GM19467 (cell line): ENCODE data around the gene CFAP69.
A peak's percentile ranks its signal among the peaks of the same experiment; 100 is the strongest.
"Not testable (repeated sequence)": the region's sequence is repeated elsewhere in the genome, so short reads cannot be mapped to it uniquely, and the experiment has no call there.

ENCODE experiments used
- ATAC-seq: cut with Tn5 transposase; IDR thresholded peaks from one replicate; pipeline ENCODE4 v1.9.1; 2021; ENCODE audit warnings: mild to moderate bottlenecking, moderate library complexity; ENCODE audit not compliant: unreplicated experiment

Gene CFAP69

DNA sequence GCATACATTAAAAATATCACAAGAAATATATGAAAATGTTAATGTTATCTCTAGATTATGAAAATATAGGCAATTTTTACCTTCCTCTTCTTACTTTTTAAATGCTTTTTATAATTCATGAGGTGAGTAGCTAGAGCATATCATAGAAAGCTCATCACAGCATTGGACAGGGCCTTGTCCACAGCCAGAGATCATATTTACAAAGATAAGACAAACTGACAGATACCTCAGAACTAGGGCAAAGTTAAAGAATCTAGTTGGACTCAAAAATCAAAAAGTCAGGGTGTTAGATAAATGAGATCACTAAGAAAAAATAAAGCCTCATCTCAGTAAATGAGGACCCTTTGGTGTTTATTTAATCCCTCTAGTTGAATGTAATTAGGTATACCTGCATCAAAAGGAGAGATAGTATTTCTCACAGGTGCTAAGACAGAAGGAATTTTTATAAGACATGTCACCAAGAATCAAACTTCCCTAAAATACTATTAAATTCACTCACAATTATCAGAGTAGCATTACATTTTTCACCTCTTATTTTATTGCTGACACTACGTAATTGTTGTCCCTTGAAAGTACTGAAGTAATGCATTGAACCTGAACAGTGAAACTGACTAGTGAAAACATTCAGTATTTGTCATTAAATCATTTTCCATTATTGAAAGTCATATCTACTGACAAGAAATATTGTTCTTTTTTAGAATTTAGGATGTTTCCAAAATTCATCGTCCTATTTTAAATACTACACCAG lies 25.6 kb downstream of the CFAP69 start:
- no peak for ATAC-seq

DNA sequence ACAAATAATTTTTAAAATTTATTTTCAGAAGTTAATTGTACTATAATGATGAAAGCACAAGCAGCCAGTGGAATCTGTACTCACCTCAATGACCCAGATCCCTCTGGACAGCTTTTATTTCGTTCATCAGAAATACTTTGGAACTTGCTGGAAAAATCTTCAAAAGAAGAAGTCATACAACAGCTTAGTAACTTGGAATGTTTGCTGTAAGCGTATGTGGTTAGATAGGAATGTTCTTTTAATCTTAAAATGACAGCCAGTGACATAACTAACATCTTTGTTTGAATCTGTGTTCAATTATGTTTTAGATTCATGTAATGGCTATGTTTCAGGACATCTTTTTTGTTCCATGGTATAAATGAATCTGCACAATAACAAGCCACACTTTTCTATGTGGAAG lies 26.8 kb downstream of the CFAP69 start:
- no peak for ATAC-seq

DNA sequence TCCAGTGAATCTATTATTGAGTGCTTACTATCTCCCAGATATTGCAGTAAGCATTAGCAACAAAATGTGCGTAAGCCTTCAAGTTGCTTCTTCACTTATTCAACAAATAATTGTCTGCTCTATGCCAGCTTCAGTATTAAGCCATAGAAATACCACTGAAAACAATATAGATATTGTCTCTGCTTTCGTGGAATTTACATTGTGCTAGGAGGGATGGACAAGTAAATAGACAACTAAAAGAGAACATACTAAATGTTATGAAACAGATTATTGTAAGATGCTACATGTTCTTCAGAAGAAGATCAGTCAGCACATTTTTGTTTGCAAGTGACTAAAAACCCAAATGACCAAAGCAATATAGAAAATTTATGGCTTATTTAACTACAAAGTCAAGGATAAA lies 27.3 kb downstream of the CFAP69 start:
- no peak for ATAC-seq

DNA sequence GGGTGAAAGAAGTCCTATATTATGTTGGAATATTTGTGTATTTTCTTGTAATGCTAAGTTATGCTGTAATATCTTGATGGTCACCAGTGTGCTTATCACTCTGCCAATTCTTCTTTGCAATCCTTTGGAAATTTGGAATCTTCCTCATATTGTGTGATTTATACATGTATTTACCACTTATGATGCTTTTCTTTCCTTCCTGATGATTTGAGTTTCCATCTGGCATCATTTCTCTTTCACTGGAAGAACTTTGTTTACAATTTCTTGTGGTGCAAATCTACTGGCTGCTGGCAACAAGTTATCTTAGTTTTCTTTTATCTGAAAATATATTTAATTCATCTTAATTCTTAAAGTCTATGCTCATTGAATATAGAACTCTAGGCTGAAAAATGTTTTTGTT lies 29.2 kb downstream of the CFAP69 start:
- ATAC-seq, result no peak

DNA sequence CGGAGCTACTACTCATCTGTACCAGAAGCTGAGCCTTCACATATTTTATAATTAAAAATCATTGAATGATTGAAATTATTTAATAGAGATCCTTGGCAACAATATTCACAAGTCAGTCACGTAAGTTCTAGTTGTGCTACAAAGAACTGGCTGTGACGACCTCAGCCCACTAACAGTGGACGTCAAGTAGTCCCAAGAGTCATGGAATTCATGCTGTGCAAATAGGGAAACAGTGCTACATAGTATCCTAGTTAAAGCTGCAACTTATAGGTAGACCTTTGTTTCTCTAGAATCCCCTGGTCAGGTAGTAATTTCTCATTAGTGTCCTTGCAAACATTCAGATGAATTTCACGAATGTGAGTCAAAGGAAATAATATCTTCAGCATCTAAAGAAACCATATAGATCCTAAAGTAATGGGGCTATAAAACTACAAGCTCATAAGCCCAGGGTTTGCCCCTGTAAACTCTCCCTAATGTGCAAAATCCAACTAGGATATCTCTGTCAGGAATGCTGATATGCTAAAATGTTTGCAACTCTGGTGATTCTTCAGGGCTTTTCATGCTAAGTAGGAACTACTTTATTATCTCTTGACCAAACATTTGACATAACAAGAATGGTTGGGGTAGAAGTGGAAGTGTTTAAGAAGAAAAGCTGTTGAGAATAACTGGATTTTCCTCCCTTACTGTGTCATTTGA lies 31.2 kb downstream of the CFAP69 start:
- ATAC-seq, result no peak

DNA sequence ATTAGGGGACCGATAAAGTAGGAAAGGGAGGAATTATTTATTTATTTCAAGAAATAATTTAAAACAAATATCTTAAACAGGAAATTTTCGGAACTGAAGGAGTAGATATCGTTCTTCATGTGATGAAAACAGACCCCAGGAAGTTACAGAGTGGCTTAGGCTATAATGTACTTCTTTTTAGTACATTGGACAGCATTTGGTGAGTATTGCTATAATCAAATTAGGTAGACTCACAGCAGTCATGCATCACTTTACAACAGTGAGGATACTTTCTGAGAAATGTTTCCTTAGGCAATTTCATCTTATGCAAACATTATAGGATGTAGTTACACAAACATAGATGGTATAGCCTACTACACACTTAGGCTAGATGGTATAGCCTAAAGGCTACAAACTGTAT lies 43.2 kb downstream of the CFAP69 start:
- ATAC-seq, result no peak

DNA sequence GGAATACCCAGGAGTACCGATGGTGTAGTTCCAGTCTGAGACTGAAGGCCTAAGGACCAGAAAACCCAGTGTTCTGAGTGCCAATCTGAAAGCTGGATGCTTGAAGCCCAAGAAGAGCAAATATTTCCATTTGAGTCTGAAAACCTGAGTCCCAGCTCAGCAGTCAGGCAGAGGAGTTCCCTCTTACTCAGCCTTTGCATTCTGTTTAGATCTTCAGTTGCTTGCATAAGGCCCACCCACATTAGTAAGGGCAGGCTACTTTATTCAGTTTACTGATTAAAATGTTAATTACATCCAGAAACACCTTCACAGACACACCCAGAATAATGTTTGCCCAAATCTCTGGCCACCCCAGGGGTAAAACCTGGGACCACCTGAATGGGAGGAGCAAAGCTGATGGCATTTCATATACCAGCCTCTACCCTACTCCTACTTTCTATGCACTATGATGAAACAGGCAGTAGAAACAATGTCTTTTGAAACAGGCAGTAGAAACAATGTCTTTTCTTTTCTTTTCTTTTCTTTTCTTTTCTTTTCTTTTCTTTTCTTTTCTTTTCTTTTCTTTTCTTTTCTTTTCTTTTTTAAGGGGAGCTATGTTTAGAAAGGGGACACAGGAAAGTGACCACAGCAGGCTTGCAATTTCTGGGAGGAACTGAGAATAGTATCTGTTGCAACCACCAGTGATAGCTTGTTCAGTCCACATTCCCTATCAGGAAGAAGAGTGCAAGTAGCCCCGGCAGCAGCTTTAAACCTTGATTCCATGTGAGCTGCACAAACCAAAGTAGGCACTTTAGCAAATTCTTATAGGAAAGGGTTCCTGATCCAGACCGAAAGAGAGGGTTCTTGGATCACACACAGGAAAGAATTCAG lies 45.5 kb downstream of the CFAP69 start:
- ATAC-seq, result no peak

DNA sequence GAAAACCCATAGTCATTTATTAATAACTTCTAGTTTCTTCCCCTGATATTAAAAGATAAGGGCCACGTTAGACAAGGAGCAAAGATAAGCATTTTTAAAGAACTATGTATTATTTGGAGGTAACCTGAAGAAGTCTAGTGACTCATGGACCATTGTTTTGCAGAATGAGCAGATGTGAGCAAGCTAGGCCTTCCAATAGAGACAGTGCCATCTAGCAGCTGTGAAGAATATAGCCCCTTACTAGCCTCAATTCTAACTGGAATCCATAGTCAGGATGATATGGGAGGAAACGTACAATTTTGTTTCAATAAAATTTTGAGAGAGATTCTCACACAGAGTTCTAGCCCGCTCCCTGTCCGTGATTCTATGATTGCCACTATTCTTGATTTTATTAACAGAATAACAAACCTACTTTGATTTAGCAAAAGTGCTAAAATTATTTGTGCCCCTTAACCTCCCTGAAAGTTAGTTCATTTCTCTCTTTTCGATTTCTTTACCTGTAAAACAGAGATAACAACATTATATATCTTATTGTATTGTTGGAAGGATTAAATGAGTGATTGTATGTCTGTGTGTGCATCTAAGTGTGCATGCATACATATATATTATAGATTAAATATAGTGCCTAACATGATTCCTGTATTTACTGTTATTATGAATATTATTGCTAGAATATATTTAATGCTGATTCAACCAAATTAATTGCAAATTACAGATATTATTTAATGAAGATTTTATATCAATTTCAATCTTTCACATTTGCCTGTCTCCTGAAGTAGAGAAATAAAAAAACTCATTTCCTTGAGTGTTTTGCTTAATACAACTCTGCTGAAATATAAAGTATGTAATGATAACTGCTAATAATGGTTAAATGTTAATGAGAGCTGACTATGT lies 53.4 kb downstream of the CFAP69 start:
- ATAC-seq, result peak; percentile 66

DNA sequence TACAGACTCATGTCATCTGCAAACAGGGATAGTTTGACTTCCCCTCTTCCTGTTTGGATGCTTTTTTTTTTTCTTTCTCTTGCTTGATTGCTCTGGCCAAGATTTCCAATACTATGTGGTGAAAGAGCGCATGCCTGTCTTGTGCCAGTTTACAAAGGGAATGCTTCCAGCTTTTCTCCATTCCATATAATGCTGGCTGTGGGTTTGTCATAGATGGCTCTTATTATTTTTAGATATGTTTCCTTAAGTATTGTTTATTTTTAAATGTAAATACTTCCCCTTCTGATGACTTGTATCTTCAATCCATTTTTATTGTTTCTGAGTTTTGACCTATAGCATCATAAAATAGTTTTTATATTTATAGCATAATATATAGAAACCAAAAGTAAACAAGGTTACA lies 58.3 kb downstream of the CFAP69 start:
- no peak for ATAC-seq

DNA sequence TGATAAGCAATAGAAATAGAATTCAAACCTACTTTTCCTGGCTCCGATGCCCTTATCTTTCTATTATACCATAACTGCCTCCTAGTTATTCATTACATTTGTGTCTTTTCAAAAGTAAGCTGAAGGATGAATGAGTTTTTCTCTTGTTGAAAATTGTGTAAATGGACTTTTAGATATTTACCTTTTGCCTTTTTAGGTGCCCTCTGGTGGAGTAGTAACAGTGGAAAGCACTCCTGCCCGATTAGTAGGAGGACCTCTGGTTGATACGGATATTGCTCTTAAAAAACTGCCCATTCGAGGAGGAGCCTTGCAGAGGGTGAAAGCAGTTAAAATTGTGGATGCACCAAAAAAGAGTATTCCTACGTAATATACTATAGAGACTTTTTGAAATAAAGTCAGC lies 64.9 kb downstream of the CFAP69 start:
- ATAC-seq, result no peak

DNA sequence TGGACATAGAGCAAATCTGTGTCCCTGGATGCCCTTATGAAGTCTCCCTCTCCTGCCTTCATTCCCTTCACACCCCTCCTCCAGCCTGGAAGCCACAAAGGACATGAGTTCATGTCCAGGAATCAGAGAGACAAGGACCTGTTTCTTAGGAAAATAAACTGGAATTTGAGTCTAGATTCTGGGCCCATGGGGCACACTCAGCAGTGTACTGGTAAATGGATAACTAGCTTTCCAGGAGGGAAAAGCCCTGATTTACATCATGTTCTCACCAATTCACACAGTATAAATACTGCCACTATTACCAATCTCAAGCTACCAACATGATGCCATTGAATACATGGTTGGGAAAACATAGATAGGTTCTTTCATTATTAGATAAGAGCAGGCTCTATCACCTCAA lies 66.2 kb downstream of the CFAP69 start:
- ATAC-seq, result no peak

DNA sequence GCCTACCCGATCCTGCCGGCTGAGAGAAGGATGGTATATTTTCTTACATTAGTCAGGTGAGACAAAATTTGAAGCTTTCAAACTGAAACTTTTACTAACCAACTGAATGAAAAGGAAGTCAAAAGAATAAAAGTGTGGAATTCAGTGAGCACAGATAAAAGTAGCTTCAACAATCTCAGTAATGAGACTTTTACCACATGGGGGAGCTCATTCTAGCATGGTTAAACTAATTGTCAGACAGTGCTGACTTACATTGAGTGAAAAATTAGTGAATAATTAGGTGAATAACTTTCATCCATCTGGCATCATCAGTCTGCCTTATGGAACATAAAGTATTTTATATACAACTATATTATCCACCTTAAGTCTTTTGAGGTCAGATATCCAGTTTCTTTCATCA lies 67.8 kb downstream of the CFAP69 start:
- no peak for ATAC-seq

DNA sequence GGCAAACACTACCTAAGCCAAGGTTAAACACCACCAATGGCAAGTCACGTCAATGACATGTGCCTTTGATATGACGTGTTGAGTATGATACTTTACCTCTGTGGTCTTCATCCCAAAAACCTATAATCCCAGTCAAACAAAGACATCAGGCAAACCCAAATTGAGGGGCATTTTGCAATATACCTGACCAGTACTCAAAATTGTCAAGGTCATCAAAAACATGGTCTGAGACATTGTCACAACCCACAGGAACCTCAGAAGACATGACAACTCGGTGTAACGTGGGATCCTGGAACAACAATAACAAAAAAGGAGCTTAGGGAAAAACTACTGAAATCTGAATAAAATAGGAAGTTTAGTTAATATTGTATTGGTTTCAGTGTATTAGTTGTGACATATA lies 68.9 kb downstream of the CFAP69 start:
- ATAC-seq, result no peak

DNA sequence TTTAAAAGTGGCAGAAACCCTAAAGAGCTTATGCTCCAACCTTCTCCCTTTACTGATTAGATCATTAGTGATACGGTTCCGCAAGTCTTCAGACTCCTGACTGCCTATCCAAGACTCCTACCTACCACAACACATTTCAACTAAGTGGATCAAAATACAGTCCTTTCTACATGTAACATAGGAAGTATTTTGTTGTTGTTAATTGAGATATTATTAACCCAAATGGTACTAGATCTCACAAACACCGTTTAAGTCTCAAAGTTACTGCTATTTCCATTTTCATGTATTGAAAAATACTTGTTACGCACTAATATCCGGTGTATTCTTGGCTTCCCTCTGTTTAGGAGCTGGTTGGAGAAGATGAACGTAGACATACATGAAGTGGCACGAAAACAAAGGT lies 75.0 kb downstream of the CFAP69 start:
- no peak for ATAC-seq

DNA sequence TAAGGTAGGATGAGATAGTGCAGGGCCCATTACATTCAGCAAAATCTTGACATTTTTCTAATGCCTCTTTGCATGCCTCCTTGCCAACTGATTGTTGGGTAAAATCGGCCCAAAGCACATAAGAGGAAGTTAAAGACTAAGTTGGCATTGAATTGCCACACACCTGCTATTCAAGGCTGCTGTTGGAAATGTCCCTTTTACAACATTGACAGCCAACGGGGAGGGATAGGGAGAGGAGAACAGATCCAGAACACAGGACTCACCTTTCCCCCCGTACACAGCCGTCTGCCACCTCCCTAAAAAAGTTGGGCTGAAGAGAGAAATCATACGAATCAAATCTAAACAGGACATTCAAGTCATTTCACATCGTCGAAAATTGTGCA lies 75.4 kb downstream of the CFAP69 start:
- no peak for ATAC-seq

DNA sequence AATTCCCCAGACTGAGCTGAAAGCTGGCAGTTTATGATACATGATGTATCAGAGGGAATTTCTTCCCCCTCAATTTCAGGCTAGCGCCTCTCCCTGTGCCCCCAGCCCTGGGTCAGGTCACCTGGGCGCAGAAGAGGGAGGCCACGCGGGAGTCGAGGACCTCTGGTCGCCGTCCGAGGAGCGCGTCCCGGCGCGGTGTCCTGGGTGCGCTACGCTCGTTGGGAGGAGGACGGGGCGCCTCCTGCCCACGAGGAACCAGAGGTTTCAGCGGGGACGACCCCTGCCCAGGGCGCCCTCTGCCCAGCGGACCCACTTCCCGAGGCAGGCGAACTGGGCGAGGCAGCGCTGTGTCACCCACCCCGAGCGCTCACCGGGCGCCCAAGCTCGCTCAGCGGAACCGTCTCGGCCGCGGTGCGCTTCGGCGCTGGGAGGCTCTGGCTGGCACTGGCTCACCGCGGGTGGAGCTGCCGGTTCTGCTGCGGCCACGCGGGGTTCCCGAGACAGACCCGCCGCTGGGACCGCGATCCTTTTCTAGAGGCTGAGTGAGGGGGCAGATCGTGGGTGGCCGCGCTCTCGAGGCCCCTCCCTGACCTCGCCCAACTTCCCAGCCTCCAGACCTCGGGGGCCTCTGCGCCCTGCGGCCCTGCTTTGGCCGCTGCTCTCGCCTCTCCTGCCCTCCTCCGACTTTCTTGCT lies 76.0 kb downstream of the CFAP69 start, which contains the start of gene FAM237B:
FAM237B (minus strand) TSS at position 504 of the 694 bp plus-strand sequence. CDS start 1,556 bp downstream, outside the sequence.
- ATAC-seq, result no peak

DNA sequence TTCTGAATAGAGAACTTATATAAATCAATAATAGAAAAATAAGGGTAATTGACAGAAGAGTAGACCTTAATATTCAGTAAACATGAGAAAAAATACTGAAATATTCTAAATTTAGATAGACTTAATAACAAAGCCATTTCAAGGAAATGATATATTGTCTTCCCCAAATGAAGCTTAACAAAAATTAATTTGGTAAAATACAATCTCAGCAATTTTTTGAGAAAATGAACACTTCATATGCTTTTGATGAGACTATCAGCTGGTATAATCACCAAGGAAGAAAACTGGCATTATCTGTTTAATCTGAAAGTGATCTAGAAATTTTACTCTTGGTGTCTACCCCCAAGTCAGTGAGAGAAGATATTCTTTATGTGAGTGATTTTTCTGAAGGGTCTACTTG lies 77.9 kb downstream of the CFAP69 start:
- ATAC-seq, result no peak

DNA sequence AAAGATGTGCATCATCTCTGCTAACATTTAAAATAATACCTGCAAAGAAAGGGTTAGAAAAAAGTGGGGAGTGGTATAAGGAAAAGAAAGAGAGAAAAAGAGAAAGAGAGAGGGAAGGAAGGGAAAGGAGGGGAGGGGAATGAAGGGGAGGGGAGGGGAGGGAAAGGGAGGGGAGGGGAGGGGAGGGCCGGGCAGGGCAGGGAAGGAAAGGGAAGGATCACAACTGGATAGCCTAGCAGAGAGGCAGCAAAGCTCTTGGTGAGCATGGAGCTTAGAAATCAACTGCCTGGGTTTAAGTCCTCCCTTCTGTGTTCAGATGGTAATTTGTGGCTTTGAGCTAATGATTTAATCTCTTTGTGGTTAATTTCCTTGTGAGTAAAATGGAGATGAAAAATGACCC lies 81.5 kb downstream of the CFAP69 start:
- no peak for ATAC-seq

DNA sequence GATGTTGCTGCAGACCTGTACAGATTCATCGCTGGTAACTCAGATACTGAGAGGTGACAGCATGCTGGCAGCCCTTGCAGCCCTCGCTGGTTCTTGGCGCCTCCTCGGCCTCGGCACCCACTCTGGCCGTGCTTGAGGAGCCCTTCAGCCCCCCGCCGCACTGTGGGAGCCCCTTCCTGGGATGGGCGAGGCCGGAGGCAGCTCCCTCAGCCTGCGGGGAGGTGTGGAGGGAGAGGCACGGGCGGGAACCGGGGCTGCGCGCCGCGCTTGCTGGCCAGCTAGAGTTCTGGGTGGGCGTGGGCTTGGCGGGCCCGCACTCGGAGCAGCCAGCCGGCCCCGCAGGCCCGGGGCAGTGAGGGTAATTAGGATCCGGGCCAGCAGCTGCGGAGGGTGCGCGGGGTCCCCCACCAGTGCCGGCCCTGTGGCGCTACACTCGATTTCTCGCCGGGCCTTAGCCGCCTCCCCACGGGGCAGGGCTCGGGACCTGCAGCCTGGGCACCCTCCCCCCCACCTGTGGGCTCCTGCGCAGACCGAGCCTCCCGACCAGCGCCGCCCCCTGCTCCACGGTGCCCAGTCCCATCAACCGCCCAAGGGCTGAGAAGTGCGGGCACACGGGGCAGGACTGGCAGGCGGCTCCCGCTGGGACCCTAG lies 89.3 kb downstream of the CFAP69 start:
- ATAC-seq, result no peak

DNA sequence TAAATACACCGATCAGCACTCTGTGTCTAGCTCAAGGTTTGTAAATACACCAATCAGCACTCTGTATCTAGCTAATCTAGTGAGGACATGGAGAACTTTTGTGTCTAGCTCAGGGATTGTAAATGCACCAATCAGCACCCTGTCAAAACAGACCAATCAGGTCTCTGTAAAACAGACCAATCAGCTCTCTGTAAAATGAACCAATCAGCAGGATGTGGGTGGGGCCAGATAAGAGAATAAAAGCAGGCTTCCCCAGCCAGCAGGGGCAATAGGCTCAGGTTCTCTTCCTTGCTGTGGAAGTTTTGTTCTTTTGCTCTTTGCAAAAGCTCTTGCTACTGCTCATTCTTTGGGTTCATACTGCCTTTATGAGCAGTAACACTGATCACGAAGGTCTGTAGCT lies 90.0 kb downstream of the CFAP69 start:
- ATAC-seq, result not testable (repeated sequence)
